ENCODE results near the gene CHMP4A.
"Not testable (repeated sequence)": the region's sequence is repeated elsewhere in the genome, so short reads cannot be mapped to it uniquely, and the experiment has no call there.

CHMP4A gene

GRCh38 chr14:24222987-24223386 is 9.7 kb upstream of the CHMP4A start:
- not testable (repeated sequence) for DNase-seq

- no peak for DNase-seq
Measured at GRCh38 chr14:24219521-24219920, 6.2 kb upstream of the CHMP4A start.

- no peak for DNase-seq
Measured at GRCh38 chr14:24219080-24219479, 5.8 kb upstream of the CHMP4A start.

GRCh38 chr14:24216876-24217275 is 3.6 kb upstream of the CHMP4A start:
- DNase-seq = not testable (repeated sequence)

GRCh38 chr14:24216345-24216699 is 3.0 kb upstream of the CHMP4A start:
- DNase-seq = no peak

GRCh38 chr14:24215495-24216344 is 2.4 kb upstream of the CHMP4A start, which contains the start of gene MDP1:
MDP1 (minus strand) TSS chr14:24216066; CDS start chr14:24215955, 111 bp downstream.
- peak; percentile 72 for DNase-seq

GRCh38 chr14:24213866-24214662 is 776 bp upstream of the CHMP4A start:
- no peak for DNase-seq

- DNase-seq = no peak
Measured at GRCh38 chr14:24211311-24211710, 2.0 kb downstream of the CHMP4A start.

- DNase-seq = no peak
Measured at GRCh38 chr14:24207625-24208024, 5.7 kb downstream of the CHMP4A start.

GRCh38 chr14:24207104-24207551 is 6.2 kb downstream of the CHMP4A start:
- no peak for DNase-seq

- no peak for DNase-seq
Measured at GRCh38 chr14:24206260-24207103, 6.8 kb downstream of the CHMP4A start.

GRCh38 chr14:24204163-24205146 is 8.8 kb downstream of the CHMP4A start:
- DNase-seq = no peak

- not testable (repeated sequence) for DNase-seq
Measured at GRCh38 chr14:24203249-24203886, 9.9 kb downstream of the CHMP4A start.

GRCh38 chr14:24202538-24202937 is 10.8 kb downstream of the CHMP4A start:
- not testable (repeated sequence) for DNase-seq

- DNase-seq = no peak
Measured at GRCh38 chr14:24198814-24199524, 14.3 kb downstream of the CHMP4A start.

- DNase-seq = no peak
Measured at GRCh38 chr14:24197056-24197450, 16.2 kb downstream of the CHMP4A start.

GRCh38 chr14:24196071-24197055 is 16.9 kb downstream of the CHMP4A start:
- no peak for DNase-seq

- DNase-seq = peak; percentile 75
Measured at GRCh38 chr14:24195186-24196070, 17.9 kb downstream of the CHMP4A start, which contains the start of gene TM9SF1. TM9SF1 (minus strand) TSS chr14:24195441; CDS start chr14:24195019, 422 bp downstream.

Measured in NCI-H446 treated with DMSO at 0.1 percent for 48 hours (cell line).